Stimulated activated naive CD4-positive, alpha-beta T cell (primary cell): ENCODE data around the gene RHCG.

Experiments used
- DNase-seq, 6 experiments: peaks; one replicate each; lab custom pipeline; 2025; lab: John Stamatoyannopoulos, UW

Gene RHCG

DNA sequence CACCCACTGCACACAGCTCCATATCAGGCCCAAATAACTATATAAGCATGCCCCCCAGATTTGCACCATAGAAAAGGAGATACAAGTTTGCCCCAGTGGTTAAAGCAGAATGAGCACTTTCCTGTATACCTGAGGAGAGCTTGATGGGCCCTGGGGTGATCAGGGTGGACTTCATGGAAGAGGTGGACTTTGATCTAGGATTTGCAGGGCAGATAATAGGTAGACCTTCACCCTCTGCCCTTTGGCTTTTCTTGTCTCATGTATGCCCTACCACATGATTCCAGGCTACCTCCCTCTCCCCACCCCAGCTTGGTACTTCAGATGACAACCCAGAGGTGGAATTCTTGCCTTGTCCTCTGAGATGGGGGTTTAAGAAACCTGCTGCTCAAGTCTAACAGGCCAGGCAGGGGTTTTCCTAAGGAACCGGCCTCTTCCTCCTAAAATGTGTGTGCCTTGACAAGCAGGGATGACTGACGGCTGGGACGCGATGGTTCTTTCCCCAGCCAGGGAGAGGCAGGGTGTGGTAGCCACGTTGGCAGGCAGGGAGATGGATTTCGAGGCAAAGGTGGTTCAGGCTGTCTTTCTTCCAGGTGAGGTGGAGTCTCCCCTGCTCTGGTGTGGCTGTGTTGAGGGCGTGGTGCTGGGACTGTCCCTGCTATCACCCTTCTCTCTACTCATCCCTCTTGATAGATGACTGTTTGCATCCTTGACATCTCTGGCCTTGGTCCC is 6.6 kb upstream of the RHCG start:
- no peak for DNase-seq

DNA sequence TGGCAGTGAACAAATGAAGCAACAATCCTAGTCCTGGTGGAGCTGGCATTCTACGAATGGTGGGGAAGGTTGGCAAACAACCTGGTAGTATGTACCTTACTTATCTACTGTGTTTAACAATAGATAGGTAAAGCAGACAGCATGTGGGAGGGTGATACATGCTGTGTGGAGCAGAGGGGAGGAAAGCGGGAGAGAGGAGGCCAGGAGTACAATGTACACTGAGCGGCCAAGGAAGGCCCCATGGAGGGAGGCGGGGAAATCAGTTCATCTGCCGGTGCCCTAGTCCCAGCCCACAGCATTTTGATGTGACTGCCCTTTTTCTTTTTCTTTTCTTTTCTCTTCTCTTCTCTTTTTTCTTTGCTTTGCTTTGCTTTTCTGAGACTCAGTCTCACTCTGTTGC is 5.3 kb upstream of the RHCG start:
- DNase-seq = no peak

DNA sequence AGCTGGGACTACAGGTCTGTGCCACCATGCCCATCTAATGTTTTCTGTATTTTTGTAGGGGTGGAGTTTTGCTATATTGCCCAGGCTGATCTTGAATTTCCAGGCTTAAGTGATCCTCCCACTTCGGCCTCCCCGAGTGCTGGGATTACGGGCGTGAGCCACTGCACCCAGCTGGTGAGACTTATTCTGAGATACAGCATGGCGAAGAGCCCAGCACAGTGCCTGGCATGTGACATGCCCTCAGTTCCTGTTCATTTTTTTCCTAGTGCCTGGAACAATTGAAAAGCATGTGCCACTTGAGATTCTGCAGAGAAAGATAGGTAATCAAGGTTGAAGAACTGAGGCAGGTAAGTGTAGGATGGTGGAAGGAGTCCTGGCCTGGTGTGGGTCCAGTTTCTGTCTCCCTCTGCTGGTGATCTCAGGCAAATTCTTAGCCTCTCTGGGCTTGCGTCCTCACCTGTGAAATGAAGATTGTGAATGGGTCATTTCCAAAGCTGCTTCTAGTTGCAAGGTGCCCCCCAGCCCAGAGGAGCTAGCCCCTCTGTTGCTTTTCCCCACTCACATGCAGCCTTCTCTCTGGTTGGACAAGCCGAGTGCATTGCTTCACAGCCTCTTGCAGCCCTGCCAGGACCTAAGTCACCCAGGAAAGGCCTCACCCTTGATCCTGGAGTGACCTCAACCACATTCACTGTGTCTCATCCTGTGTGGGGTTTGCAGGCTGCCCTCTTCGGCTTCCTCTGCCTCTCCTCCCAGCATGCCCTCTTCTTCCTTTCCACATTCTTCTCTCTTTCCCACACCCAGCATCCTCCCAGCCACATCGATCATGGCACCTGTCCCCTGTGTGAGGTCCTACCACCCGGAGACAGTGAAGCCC is 4.3 kb upstream of the RHCG start:
- no peak for DNase-seq

GRCh38 chr15:89499156-89499555 is 2.8 kb upstream of the RHCG start:
- no peak for DNase-seq

- DNase-seq = no peak
Observed at GRCh38 chr15:89498574-89498906, 2.2 kb upstream of the RHCG start.

DNA sequence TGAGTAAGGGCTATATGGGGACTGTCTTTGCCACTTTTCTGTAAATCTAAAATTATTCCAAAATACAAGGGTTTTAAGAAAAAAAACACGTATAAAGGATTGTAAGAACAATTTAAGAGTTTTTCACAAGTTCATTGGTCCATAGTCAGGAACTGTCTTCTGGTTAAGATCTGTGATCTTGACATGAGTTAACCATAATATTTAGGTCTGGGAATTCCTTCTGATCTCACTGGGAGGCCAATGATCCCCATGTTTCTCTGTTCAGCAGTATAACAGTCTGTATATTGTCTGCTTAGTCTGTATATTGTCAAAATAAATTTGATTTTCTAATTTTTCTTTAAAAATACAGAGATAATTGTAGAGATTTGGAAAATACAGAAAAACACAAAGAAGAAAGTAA is 848 bp upstream of the RHCG start:
- no peak for DNase-seq

- DNase-seq = no peak
Observed at GRCh38 chr15:89495638-89496145, 691 bp downstream of the RHCG start.

- DNase-seq = no peak
Observed at GRCh38 chr15:89494941-89495637, 1.3 kb downstream of the RHCG start.

DNA sequence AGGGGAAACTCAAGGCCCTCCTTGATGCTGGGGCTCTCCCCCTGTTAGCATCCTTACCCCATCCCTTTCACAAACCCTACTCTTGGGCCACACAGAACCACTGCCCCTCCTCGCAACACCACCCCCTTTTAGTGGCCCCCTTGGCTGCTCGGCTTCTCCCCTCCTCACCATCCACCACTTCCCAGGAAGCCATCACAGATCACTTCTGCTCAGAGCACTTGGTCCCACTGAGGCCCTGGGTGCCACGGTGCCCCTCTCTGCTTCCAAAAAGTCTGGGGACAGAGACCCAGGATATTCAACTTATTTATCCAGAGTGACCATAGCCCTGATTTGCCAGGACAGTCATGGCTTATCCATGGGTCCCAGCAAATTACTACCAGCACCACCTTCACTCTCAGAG is 2.4 kb downstream of the RHCG start:
- no peak for DNase-seq

DNA sequence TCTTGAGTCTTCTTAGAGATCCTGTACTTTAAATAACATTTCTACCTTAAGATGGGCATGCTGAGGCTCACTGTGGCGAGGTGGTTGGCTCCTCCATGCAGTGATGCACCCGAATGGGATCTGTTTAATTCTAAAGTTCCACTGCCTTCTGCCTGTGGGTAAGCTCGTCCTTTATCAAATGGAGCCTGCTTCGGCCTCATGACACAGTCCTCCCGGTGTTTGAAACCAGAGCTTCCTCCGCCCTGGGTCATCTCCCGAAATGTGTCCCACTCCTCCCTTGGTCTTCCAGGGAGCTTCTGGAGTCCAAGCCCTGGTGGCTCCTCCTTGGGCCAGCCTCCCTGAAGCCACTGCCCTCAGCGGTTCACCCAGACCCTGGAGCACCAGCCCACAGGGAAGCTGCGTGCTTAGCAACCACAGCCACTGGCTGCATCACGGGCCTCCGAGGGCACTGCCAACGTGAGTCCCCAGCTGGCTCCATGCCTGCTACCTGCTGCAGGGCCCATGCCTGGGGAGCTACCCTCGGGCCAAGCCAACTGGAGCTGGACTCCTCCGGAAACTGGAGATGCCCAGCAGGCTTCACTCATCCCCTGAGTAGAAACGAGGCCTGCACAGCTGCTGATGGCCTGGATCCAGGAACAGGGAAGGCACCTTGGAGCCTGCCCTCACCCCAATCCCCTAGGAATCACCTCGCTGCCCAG is 3.3 kb downstream of the RHCG start:
- no peak for DNase-seq

- no peak for DNase-seq
Observed at GRCh38 chr15:89492111-89492641, 4.2 kb downstream of the RHCG start.

DNA sequence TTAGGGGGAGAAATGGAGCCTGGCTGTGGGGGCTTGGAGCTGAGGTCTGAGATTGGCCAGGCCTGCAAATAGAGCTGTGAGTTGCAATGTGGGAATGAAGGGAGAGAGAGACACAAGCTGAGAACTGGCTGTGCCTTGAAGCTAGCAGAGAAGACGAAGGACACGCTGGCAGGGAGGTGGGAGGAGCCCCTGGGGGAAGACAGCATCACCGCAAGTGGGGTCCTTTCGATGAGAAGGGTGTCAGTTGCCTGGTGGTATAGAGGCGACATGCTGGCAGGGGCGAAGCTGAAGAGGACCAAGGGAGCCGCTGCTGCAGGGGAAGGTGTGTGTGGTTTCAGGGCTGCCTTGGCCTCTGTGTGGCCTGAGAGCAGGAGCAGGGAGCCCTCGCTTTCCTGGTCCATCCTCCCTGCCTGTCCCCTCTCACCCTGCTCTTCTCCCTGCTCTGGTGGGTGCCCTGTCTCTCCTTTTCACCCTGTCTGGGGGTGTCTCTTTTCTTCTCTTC is 5.5 kb downstream of the RHCG start:
- no peak for DNase-seq

DNA sequence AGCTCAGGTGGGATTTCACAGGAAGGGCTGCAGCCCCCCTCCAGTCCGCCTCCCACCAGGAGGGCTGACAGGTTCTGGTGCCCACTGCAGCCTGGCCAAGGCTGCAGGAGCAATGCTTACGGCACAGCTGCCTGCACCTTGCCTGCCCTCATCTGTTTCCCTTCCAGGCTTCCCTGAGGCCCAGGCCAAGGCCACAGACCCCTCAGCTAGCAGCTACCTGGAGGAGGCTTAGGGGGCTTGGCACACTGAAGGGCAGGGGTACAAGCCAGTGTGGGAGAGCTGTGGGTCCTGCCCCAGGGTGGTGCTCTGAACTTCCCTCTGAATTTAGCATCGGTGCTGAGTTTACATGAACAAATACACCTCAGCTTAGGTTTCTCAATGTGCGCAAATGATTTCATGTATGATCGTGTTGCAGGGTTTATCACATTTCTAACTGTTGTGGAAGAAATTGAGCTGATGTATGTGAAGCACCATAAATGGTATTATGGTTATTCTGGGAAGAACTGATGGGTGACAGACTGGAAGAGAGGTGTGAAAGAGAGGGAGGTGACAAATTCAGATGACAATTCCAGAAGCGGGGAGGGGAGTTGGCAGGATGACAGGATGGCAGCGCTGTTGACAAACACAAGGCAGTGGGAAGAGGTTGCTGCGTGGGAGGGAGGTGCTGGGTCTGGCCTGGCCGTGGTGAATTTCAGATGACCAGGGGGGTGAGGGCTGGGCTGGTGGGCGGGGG is 6.1 kb downstream of the RHCG start:
- no peak for DNase-seq

- DNase-seq = no peak
Observed at GRCh38 chr15:89489376-89489775, 7.0 kb downstream of the RHCG start.

GRCh38 chr15:89487791-89488190 is 8.6 kb downstream of the RHCG start:
- no peak for DNase-seq

DNA sequence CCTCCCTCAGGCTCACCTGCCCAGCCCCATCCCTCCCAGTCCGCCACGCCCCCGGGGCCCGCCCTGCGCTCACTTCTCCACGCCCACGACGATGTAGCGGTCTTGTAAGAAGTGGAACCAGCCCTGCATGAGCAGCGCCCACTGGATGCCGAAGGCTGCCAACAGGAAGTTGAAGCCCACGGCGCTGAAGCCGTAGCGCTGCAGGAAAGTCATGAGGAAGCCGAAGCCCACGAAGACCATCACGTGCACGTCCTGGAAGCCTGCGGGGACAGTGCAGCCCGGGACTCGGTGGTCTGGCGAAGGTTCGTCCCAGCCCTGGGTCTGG is 9.7 kb downstream of the RHCG start:
- peak in 2 of 6 experiments; percentile 10 for DNase-seq

DNA sequence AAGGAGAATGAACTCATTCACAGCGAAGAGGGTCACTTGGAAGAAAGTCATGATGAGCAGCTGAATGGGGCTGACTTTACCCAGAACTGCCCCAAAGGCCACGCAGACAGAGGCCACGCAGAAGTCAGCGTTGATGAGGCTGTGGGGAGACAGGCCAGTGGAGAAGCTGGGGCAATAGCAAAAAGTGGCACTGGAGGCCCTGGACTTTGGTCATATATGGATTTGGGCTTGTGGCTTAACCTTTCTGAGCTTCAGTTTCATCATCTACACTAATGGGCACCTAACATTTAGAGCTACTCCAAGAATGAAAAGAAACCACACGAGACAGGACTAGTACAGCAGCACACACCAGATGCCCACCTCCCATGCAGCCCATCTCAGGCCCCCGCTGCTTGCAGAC is 13.3 kb downstream of the RHCG start:
- DNase-seq = no peak

- DNase-seq = no peak
Observed at GRCh38 chr15:89482139-89482538, 14.2 kb downstream of the RHCG start.

- no peak for DNase-seq
Observed at GRCh38 chr15:89480505-89480904, 15.9 kb downstream of the RHCG start.

DNA sequence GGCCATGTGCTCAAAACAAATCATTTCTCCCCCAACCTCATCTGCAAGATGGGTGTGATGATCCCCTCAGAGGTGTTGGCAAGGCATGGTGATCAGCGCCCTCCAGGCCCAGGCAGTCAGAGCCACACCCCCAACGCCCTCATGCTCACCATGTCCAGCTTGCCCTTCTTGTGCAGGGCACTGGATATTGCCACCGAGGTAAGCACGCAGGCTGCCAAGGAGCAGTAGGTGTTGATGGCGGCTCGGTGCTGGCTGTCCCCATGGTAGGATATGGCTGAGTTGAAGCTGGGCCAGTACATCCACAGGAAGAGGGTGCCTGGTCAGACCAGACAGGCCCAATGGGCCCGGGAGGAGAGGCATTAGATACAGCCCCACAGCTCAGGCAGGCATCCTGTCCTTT is 17.2 kb downstream of the RHCG start:
- no peak for DNase-seq
